GM12892 (cell line): ENCODE data around the gene PLEKHA4.

Source experiments
- POLR2A ChIP-seq: IDR thresholded peaks from 2 replicates; pipeline ENCODE4 v1.6.1; 2011; ENCODE audit warnings: low read depth, low read length, control low read depth
- POLR2AphosphoS5 ChIP-seq: IDR thresholded peaks from 2 replicates; pipeline ENCODE4 v1.6.1; 2011; ENCODE audit warnings: low read depth, low read length, control low read depth
- TAF1 ChIP-seq: IDR thresholded peaks from 2 replicates; pipeline ENCODE4 v1.6.1; 2011; ENCODE audit warnings: low read depth, mild to moderate bottlenecking, control low read depth, low read length, borderline replicate concordance

GRCh38 chr19:48872182-48872883 is 3.9 kb upstream of the PLEKHA4 start, which contains the start of gene PPP1R15A:
- peak; percentile 100 for TF ChIP-seq POLR2AphosphoS5
- peak; percentile 100 for TF ChIP-seq POLR2A
- peak; percentile 90 for TF ChIP-seq TAF1
